GM21447 (cell line): ENCODE data around the gene DYNC1I1.

Source experiments
- ATAC-seq: cut with Tn5 transposase; IDR thresholded peaks from one replicate; pipeline ENCODE4 v1.9.1; 2021; ENCODE audit not compliant: unreplicated experiment

The DYNC1I1 gene

DNA sequence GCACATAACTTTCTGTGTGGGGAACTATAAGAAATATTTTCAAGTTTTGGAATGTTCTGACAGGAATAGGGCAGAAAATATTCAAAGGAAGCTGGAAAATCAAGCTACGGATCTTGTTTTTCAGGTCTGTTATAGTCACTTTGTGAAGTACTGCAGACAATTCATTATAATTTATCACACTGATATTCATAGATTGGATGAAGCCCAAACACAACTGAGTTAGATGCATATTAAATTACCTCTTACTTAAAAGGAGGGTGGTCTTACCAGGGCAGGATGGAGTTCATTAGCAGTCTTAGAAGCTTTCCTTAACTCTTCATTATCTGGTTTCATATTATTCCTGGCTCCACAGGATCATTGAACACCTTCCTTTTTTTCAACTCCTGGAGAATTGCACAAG is 242.3 kb downstream of the DYNC1I1 start:
- no peak for ATAC-seq

GRCh38 chr7:96016056-96016586 is 243.8 kb downstream of the DYNC1I1 start:
- ATAC-seq, result no peak

DNA sequence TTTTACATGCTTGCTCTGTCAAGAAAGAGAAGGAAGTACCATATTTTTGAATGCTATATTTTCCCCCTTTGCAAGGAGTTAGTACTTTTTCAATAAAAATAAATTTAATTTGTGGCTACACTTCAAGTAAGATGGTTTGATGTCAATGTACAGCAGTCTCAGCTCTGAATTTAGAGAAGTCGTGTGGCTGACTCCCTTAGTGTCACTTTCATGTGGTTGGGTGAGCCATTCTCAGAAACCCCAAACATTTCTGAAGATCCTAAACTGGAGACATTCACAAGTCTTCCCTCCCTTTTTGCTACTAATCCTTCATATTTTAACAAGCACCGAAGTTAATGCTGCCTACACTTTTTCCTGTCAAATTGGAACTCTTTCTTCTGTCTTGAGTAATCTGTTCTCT is 244.4 kb downstream of the DYNC1I1 start:
- ATAC-seq, result no peak

DNA sequence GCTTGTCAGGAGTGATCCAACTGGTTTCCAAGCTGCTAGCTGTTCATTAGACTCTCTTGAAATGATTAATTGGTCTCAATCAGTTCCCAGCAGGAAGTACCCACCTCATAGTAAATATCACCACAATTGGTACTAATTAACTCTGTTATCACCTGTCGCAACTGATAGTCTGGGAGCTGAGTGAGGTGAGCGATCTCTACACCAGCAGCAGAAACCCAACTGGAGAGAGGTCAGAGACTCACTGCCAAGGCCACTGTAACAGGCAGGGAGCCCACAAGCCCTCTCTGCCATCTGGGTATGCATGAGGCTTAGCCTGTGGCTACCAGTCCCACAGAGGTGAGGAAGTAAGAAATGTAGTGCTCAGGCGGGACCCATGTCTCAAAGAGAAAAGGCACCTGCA is 245.5 kb downstream of the DYNC1I1 start:
- no peak for ATAC-seq

DNA sequence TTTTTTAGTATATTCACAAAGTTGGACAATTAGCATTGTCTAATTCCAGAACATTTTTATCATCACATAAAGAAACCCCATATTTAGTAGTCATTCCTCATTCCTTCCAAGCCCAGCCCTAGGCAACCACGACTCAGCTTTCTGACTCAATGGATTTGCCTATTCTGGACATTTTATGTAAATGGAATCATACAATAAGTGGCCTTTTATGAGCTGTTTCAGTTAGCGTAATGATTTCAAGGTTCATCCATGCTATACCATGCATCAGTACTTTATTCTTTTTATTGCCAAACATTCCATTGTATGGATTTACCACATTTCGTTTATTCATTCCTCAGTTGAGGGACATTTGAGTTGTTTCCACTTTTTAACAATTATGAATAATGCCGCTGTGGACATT is 249.2 kb downstream of the DYNC1I1 start:
- ATAC-seq, result no peak

DNA sequence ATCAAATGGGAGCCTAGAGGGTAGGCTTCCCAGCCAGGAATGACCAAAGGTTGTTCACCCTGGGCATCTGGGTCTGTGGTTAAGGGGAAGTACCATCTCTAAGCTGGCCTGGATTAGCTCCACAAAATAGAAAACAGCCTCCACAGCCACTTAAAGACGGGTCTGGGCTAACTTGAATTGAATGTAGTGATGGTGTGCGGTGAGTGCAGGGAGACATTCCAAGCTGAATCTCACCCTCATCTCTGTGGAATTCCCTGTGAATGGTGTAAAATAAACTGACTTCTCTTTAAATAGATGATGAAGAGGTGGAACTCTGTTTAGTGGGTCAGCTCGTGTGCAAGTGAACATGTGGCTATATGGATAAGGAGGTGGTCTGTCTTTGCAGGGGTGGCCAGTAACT is 251.0 kb downstream of the DYNC1I1 start:
- no peak for ATAC-seq

GRCh38 chr7:96026010-96026409 is 253.7 kb downstream of the DYNC1I1 start:
- no peak for ATAC-seq

DNA sequence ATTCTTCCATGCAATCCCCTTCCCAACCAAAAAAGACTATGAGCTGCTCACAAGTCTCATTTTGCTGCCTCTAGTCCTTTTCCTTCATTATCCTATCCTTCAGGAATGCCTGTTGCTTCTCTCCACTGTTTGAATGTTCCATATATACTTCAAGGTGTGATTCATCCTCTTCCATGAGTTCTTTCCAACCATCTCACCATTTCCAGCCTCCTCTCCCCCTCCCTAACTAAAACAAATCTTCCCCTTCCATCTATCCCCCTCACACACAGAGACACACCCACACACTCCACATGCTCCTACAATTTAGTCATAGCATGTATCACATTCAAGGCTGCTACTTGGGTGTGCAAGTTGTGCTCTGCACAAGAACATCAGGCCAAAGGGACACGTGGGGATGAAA is 254.3 kb downstream of the DYNC1I1 start:
- ATAC-seq, result no peak

GRCh38 chr7:96028729-96029128 is 256.4 kb downstream of the DYNC1I1 start:
- no peak for ATAC-seq

DNA sequence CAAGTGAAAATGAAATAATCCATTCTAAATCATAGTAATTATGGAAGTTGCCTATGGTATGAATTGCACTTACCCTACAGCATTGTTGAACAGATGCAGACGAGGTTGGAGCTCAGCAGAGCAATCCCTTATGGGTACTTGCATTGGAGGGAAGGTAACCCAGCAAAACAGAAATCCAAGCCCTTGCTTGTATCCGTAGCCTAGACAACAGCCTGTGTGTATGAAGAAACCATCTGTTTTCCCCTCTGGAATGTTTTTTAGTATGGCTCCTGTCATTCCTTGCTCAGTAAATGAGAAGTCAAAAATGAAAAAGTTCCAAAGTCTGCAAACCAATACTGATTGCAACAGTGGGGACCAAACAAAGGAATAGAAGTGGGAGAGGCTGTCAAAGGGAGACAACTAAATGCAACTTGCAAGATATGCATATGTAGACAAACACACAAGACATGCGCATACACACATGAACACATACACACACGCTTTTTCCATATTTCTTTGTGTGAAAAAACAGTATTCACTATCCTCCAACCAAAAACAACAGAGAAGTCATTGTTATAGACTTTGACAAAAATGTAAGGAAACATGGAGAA is 260.8 kb downstream of the DYNC1I1 start:
- no peak for ATAC-seq

DNA sequence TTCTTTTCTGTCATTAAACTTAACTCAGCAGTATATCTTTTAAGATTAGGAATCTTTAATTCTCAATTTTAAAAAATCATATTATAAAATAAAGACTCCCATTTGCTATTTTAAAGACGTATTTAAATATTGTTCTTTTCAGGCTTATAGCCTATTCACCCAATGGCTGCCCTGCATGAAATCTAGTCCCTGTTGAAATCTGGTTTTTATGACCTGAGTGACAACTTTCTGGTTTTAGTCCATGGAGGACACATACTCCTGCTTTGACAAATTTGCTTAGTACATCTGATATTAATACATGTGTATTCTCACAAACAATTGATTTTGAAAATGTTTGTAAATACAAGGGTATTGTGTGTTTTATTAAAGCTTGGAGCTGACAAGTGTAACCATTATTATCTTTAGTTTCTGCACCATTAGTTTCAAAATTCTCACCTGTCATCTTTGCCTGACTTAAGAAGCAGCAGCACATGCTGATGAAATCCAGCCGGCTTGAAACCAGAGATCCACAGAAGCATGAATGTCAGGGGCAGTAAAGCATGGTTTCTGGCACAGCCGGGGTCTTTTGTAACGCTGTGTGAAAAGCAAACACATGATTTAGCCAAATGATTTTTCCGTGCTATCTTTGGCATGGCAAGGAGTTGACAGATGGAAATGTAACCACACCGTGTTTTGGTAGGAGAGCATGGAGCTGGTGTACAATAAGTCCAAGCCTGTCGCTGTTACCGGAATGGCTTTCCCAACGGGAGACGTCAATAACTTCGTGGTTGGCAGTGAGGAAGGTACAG is 262.8 kb downstream of the DYNC1I1 start:
- no peak for ATAC-seq

DNA sequence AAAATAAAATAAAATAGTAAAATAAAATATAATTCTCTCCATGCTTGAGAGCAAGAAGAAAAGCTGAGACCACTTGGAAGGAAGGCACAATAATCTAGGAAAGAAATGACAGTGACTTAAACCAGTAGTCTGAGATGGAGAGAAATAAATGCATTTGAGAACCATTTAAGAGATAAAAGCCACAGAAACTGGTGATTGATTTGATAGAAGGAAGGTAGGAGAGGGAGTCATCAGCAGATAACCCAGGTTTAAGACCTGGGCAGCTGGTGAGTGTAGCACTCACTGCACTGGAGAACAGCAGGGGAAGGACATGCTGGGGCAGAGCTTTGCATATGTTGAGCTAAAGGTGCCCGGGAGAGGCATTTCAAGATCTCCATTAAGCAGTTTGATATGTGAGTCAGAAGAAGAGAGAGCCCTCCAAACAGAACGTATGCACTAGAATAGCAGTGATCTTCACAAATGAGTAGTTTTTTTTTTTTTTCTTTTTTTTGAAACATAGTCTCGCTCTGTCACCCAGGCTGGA is 268.0 kb downstream of the DYNC1I1 start:
- ATAC-seq, result no peak

DNA sequence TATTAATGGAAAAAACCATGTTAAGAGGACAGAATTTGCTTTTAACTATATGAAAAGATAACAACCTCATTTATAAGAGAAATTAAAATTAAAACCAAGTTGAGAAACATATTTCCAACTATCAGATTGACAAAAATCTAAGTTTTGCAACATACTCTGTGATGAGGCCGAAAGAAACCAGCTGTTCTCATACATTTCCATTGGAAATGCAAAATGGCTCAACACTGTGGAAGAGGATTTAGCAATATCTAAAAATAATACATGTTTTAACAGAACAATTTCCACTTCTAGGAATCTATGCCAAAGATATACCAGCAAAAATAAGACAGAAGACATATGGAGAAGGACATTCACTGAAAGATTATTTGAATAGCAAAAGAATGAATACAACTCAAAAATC is 268.8 kb downstream of the DYNC1I1 start:
- ATAC-seq, result no peak

- no peak for ATAC-seq
Observed at GRCh38 chr7:96045181-96045580, 272.8 kb downstream of the DYNC1I1 start.

DNA sequence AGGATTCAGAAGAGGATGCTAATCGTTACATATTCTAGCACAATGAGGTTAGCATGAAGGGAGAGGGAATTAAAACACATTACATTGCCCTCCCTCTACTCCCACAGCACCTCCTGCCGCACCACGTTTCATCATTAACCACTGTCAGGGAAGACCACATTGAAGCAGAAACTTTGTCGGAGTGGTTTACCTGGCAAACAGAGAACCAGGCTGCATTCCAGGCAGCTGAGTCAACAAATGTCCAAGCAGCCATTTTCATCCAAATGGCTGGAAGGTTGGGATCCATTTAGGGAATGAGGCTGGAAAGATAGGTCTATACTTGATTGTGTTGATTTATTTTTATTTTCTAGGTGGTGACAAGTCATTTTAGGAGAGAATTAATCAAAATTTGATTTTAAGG is 273.6 kb downstream of the DYNC1I1 start:
- no peak for ATAC-seq

- ATAC-seq, result no peak
Observed at GRCh38 chr7:96052289-96052688, 279.9 kb downstream of the DYNC1I1 start.

DNA sequence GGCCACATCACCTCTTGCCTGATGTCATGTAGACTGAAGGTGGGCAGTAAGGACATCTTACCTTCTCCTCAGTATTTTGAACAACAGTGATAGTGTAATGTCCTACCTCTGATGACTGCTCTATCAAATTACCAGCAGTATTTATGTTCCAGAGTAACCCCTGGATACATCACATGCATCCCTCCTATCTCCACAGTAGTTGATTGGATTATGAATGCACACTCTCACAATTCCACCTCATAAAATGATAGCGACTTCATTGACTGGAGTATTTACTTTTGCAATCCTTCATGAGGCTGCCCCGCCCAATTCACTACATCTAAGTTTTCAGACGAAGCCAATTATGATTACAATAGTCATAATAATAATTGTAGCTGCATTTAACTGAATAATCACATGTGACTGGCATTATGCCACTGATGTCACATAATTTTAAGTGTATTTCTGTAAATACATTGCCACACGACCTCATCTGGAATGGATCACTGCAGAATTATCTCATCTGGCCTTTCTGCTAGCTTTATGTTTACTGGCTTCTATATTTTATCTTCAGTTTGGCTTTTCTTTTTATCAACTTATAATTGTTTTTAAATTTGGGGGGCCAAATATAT is 280.6 kb downstream of the DYNC1I1 start:
- no peak for ATAC-seq

DNA sequence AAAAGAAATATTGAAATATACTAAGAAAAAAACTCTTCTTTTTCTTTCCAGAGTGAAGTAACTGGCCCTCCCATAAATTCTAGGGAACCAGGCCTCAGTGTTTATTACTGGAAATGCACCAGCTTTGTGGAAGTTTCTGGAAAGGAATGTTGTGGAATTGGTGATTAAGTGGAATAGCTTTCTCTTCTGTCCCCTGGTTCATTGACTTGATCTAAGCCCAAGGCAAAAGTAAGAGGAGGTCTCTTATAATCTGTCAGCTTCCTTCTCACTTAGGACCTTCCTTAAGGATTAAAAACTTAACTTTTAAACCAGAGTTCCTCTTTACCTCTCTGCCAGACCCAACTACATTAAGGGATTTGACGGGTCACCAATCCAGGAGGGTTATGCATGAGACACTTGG is 283.4 kb downstream of the DYNC1I1 start:
- no peak for ATAC-seq

DNA sequence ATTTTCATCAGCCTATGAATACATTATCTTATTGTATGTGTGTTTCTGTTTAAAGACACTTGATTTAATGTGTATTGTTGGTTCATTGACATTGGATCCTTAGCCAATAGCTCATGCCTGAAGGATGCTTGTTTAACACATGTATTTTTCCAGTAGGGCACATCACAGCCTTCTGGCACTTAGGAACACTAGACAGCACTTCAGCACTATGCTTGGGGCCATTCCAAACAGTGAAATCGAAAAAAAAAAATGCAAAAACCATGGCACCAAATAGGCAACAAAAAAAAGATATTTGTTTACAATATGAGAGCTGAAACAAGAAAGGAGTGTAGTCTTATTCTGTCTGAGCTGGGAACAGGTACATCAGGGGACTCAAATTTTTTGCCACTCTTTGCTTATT is 286.7 kb downstream of the DYNC1I1 start:
- no peak for ATAC-seq

GRCh38 chr7:96061009-96061408 is 288.7 kb downstream of the DYNC1I1 start:
- no peak for ATAC-seq

DNA sequence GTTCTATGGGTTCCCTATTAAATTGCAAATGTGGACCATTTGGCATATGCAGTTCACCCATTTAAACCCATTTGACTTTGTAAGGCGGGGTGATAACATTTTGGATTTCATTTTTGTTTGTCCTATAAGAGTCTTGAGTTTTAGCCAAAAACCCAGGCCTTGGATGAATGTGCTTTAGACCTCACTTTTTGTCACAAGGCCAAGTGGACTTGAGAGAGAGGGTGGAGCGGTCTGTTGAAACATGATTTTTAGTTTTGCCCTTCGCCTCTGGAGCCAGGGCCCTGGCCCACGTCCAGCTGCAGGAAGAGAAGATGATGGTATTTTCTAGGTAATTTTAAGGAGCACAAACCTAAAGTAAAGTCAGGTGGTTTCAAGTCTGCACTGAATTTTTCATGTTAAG is 289.5 kb downstream of the DYNC1I1 start:
- no peak for ATAC-seq

DNA sequence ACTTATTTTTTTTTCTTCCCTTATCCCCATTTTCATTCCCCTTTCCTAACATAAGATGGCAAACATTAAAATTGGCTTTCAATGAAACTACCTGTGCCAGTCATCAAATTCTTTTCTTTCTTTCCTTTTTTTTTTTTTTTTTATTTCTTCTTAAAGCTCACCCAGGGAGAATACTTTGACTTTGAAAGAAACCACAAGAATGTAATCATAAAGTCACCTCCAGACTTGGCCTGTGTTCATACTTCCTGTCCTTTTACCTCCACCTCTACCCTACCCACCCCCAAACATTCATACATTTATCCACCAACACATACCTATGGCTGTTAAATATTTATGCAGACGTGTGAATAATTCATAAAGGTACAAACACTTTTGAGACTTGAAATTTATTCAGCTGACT is 295.0 kb downstream of the DYNC1I1 start:
- no peak for ATAC-seq
